Ovary (tissue), 3 donors: ENCODE results near the gene NTMT2.

Source experiments
- EP300 ChIP-seq: sonication (generic); formaldehyde crosslinking; IDR thresholded peaks from one replicate; pipeline ENCODE4 v1.6.1; 2017; ENCODE audit warnings: antibody characterized with exemption
- TF ChIP-seq, protein P1 (sequence below), 3 donors: fragments of 450-650 bp in 2 of 3; fragments of 200-600 bp in 1 of 3; IDR thresholded peaks; one replicate each; pipeline versions ENCODE4 v1.5.1 to v1.8.0; 2016 to 2022; ENCODE audit warnings: antibody characterized with exemption in 3 of 3, mild to moderate bottlenecking in 1 of 3
- donor health status: DM: no; HTN: no; CAD: no.

DNA sequence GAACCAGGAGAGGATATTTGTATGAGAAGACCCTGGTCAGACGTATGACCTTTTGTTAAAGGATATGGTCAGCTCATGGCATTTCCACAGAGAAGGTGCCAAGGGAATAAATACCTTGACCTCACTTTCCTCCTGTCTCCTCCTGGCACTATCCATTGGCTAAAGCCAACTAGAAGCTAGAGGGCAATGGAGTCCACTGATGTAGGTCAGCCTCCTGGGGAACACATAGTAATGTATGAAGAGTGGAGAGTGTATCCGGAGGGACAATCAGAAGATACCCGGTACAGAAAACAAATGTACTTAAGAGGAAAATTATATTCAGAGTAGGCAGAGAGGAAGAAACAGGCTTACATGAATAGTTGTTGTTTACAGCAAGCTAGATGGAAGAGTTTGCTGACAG is 698 bp upstream of the NTMT2 start:
- TF ChIP-seq, protein P1, sequence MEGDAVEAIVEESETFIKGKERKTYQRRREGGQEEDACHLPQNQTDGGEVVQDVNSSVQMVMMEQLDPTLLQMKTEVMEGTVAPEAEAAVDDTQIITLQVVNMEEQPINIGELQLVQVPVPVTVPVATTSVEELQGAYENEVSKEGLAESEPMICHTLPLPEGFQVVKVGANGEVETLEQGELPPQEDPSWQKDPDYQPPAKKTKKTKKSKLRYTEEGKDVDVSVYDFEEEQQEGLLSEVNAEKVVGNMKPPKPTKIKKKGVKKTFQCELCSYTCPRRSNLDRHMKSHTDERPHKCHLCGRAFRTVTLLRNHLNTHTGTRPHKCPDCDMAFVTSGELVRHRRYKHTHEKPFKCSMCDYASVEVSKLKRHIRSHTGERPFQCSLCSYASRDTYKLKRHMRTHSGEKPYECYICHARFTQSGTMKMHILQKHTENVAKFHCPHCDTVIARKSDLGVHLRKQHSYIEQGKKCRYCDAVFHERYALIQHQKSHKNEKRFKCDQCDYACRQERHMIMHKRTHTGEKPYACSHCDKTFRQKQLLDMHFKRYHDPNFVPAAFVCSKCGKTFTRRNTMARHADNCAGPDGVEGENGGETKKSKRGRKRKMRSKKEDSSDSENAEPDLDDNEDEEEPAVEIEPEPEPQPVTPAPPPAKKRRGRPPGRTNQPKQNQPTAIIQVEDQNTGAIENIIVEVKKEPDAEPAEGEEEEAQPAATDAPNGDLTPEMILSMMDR (IDR thresholded peaks at IDR 0.05): no peak
- no peak for TF ChIP-seq EP300
